HepG2 (cell line): Measurements from ENCODE around the gene DOHH. TPM values are rescaled to one million over a fixed set of nuclear protein-coding genes. Genes with fewer than 3 reads are reported as not detected.

ENCODE experiments used
- BRD4 ChIP-seq: sonication (generic); formaldehyde crosslinking; IDR thresholded peaks from 2 replicates; pipeline ENCODE4 v1.4.0; 2020; ENCODE audit warnings: missing genetic modification reagents
- CREB1 ChIP-seq, 2 experiments: fragments of 450-650 bp in 1 of 2; IDR thresholded peaks; 2 replicates each; pipeline ENCODE4 v1.6.1; 2016 to 2017; ENCODE audit warnings: control low read depth in 1 of 2, mild to moderate bottlenecking in 1 of 2, missing compliant biosample characterization in 1 of 2, missing genetic modification characterization in 1 of 2
- ERF ChIP-seq: IDR thresholded peaks from 2 replicates; pipeline ENCODE4 v1.6.1; 2018; ENCODE audit warnings: missing biosample characterization, missing genetic modification reagents
- HNRNPL ChIP-seq: fragments of 200-400 bp; formaldehyde crosslinking; IDR thresholded peaks from 2 replicates; pipeline ENCODE4 v1.6.1; 2017; ENCODE audit warnings: mild to moderate bottlenecking, low read depth, low read length
- NFKB2 ChIP-seq: sonication (generic); formaldehyde crosslinking; IDR thresholded peaks from 2 replicates; pipeline ENCODE4 v1.4.0; 2020; ENCODE audit warnings: missing genetic modification reagents, borderline replicate concordance
- NFKBIZ ChIP-seq: IDR thresholded peaks from 2 replicates; pipeline ENCODE4 v1.6.1; 2018; ENCODE audit warnings: missing genetic modification reagents, missing compliant biosample characterization
- PHF5A ChIP-seq: IDR thresholded peaks from one replicate; pipeline ENCODE4 v1.6.1; 2018; ENCODE audit warnings: low read depth, missing genetic modification reagents; ENCODE audit not compliant: unreplicated experiment
- POLR2AphosphoS2 ChIP-seq: IDR thresholded peaks from 2 replicates; pipeline ENCODE4 v1.6.1; 2011; ENCODE audit warnings: low read depth, low read length, improper control_type of control experiment
- RCOR2 ChIP-seq: IDR thresholded peaks from 2 replicates; pipeline ENCODE4 v1.6.1; 2016; ENCODE audit warnings: missing biosample characterization, missing genetic modification reagents
- RXRA ChIP-seq: sonication (generic); formaldehyde crosslinking; IDR thresholded peaks from 2 replicates; pipeline ENCODE4 v1.5.1; 2020; ENCODE audit warnings: missing genetic modification reagents
- SOX13 ChIP-seq, 3 experiments: fragments of 450-650 bp in 1 of 3; sonication (generic) in 1 of 3; formaldehyde crosslinking in 1 of 3; IDR thresholded peaks in 2 of 3; conservative IDR thresholded peaks in 1 of 3; 2 replicates each; pipeline versions ENCODE4 v1.5.0 to v1.6.1; 2016 to 2020; ENCODE audit warnings: antibody characterized with exemption in 1 of 3, mild to moderate bottlenecking in 1 of 3, missing compliant biosample characterization in 1 of 3, missing genetic modification reagents in 1 of 3, moderate library complexity in 1 of 3
- SP1 ChIP-seq, 2 experiments: fragments of 450-650 bp in 1 of 2; sonication (generic) in 1 of 2; formaldehyde crosslinking in 1 of 2; IDR thresholded peaks; 2 replicates each; pipeline versions ENCODE4 v1.4.0 to v1.6.1; 2016 to 2020; ENCODE audit warnings: missing genetic modification reagents in 1 of 2
- SRY ChIP-seq: sonication (generic); formaldehyde crosslinking; IDR thresholded peaks from 2 replicates; pipeline ENCODE4 v1.8.0; 2022; ENCODE audit warnings: mild to moderate bottlenecking, missing genetic modification reagents
- XRCC5 ChIP-seq: fragments of 200-400 bp; formaldehyde crosslinking; optimal IDR thresholded peaks from 2 replicates; pipeline ENCODE3; 2017; ENCODE audit warnings: mild to moderate bottlenecking, low read length
- ZBTB7B ChIP-seq: sonication (generic); formaldehyde crosslinking; IDR thresholded peaks from 2 replicates; pipeline ENCODE4 v1.4.0; 2020; ENCODE audit warnings: missing genetic modification reagents
- ZNF232 ChIP-seq: sonication (generic); formaldehyde crosslinking; IDR thresholded peaks from 2 replicates; pipeline ENCODE4 v1.4.0; 2020; ENCODE audit warnings: missing genetic modification reagents, borderline replicate concordance
- ZNF292 ChIP-seq: sonication (generic); formaldehyde crosslinking; IDR thresholded peaks from 2 replicates; pipeline ENCODE4 v1.8.1; 2022; ENCODE audit warnings: mild to moderate bottlenecking, low read depth, missing genetic modification reagents, borderline replicate concordance
- ZNF607 ChIP-seq: sonication (generic); formaldehyde crosslinking; IDR thresholded peaks from 2 replicates; pipeline ENCODE4 v1.5.1; 2020; ENCODE audit warnings: missing genetic modification reagents, mild to moderate bottlenecking, borderline replicate concordance
- ZNF724P ChIP-seq: sonication (generic); formaldehyde crosslinking; IDR thresholded peaks from 2 replicates; pipeline ENCODE4 v1.8.0; 2022; ENCODE audit warnings: missing genetic modification reagents, borderline replicate concordance
- ZNF788 ChIP-seq: sonication (generic); formaldehyde crosslinking; IDR thresholded peaks from 2 replicates; pipeline ENCODE4 v1.5.0; 2020; ENCODE audit warnings: mild to moderate bottlenecking, missing genetic modification reagents, borderline replicate concordance
- polyA plus RNA-seq, 8 experiments: library from polyadenylated mRNA; depleted of rRNA in 3 of 8; stranded (reverse) in 7 of 8; unstranded in 1 of 8; fragments of >200 nt; fragmentation: Illumina TruSeq in 4 of 8; extraction: Trizol in 4 of 8; gene quantifications; 2 replicates each; pipeline versions ENCODE4 v1.2.1 to v1.2.3, GENCODE V29; 2011 to 2016; ENCODE audit warnings: low read depth in 4 of 8, missing spikeins in 1 of 8, mixed read lengths in 1 of 8; ENCODE audit not compliant: insufficient read depth in 1 of 8
- total RNA-seq, 5 experiments: library from RNA; depleted of rRNA; stranded (reverse); fragments of >200 nt; fragmentation: Illumina TruSeq; extraction: Trizol; gene quantifications; 2 replicates each; pipeline ENCODE4 v1.2.3, GENCODE V29; 2016; ENCODE audit warnings: low read depth in 1 of 5
- TF ChIP-seq, protein P1 (sequence below): sonication (generic); formaldehyde crosslinking; IDR thresholded peaks from 2 replicates; pipeline ENCODE4 v1.5.1; 2020; ENCODE audit warnings: mild to moderate bottlenecking, missing genetic modification reagents, moderate library complexity
- TF ChIP-seq, protein P2 (sequence below): sonication (generic); formaldehyde crosslinking; IDR thresholded peaks from 2 replicates; pipeline ENCODE4 v1.5.0; 2020; ENCODE audit warnings: missing genetic modification reagents
- TF ChIP-seq, protein P3 (sequence below): sonication (generic); formaldehyde crosslinking; IDR thresholded peaks from 2 replicates; pipeline ENCODE4 v1.9.0; 2021; ENCODE audit warnings: missing genetic modification reagents, borderline replicate concordance
- TF ChIP-seq, protein P4 (sequence below): sonication (generic); formaldehyde crosslinking; IDR thresholded peaks from 2 replicates; pipeline ENCODE4 v1.5.0; 2020; ENCODE audit warnings: missing genetic modification reagents

DOHH gene
- total and polyA plus RNA-seq, 2 of the 13 experiments (the other 11 are each of a cell fraction or from before 2014, with no cell fraction given): 3.5 to 13.7 TPM

DNA sequence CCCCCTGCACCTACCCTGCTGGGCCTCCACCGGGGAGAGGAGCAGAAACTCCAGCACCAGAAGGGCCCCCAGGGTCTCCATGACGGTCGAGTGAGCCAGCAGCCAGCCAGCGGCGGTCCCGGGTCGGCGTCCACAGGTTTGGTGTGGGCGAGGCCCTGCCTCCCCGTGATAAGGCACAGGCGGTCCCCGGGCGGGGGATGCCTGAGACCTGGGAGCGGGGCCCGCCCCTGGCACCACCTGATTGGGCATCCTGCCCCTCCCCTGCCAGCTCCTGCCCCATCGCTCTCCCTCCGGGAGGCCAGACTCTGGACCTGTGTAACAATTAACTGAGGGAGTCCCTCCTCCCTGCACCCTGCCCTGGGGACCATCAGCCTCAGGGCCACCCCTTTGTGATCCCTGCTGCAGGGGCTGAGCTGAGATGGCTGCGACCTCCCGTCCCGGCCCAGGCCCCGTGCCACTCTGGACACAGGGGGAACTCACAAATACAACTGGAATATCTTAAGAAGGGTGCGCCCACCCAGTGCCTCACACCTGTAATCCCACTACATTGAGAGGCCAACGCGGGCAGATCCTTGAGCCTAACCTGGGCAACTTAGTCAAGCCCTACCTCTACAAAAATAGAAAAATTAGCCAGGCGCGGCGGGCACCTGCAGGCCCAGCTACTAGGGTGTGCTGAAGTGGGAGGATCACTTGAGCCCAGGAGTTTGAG, 19.9 kb downstream of the DOHH start, which contains the start of gene SMIM24 (continued):
- TF ChIP-seq CREB1 (IDR thresholded peaks at IDR 0.05): no peak
- no peak for TF ChIP-seq CREB1 (CRISPR knock-in tag; IDR thresholded peaks at IDR 0.05)
- TF ChIP-seq, protein P1, sequence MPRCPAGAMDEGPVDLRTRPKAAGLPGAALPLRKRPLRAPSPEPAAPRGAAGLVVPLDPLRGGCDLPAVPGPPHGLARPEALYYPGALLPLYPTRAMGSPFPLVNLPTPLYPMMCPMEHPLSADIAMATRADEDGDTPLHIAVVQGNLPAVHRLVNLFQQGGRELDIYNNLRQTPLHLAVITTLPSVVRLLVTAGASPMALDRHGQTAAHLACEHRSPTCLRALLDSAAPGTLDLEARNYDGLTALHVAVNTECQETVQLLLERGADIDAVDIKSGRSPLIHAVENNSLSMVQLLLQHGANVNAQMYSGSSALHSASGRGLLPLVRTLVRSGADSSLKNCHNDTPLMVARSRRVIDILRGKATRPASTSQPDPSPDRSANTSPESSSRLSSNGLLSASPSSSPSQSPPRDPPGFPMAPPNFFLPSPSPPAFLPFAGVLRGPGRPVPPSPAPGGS (CRISPR knock-in tag): 0 out of 2 replicates have a peak, but pooled peaks have one; percentile 20
- no peak for TF ChIP-seq XRCC5
- no peak; the same call in none of the 2 replicates for TF ChIP-seq ZBTB7B (CRISPR knock-in tag)
- TF ChIP-seq POLR2AphosphoS2: no peak
- TF ChIP-seq HNRNPL: peak; percentile 98
- TF ChIP-seq ERF (CRISPR knock-in tag): peak; percentile 35; the same call in 1 of the 2 replicates
- TF ChIP-seq, protein P2, sequence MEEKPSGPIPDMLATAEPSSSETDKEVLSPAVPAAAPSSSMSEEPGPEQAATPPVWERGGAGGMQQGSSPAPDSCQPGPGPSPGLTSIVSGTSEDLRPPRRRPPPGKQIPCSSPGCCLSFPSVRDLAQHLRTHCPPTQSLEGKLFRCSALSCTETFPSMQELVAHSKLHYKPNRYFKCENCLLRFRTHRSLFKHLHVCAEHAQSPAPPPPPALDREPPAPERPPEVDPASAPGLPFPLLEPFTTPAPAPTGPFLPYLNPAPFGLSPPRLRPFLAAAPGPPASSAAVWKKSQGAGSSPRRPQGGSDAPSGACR (CRISPR knock-in tag): peak; percentile 44; the same call in 1 of the 2 replicates
- 0 out of 2 replicates have a peak, but pooled peaks have one; percentile 25 for TF ChIP-seq ZNF724P
- peak; percentile 81 for TF ChIP-seq PHF5A (CRISPR knock-in tag)
- no peak for TF ChIP-seq SOX13 (IDR thresholded peaks at IDR 0.05)
- peak in 1 of 2 experiments; percentile 47; a peak in 1 of 4 replicates for TF ChIP-seq SOX13 (CRISPR knock-in tag; conservative IDR thresholded peaks at IDR 0.05 in 1 of 2, IDR thresholded peaks at IDR 0.05 in 1 of 2)
- 0 out of 2 replicates have a peak, but pooled peaks have one; percentile 47 for TF ChIP-seq BRD4 (CRISPR knock-in tag)
- peak; percentile 23; the same call in 1 of the 2 replicates for TF ChIP-seq ZNF232 (CRISPR knock-in tag)
- 0 out of 2 replicates have a peak, but pooled peaks have one; percentile 26 for TF ChIP-seq RCOR2 (CRISPR knock-in tag)
- TF ChIP-seq SP1 (IDR thresholded peaks at IDR 0.05): no peak
- TF ChIP-seq SP1 (CRISPR knock-in tag; IDR thresholded peaks at IDR 0.05): peak; percentile 29; the same call in 1 of the 2 replicates
- no peak for TF ChIP-seq NFKBIZ (CRISPR knock-in tag)
- peak; percentile 46; the same call in 1 of the 2 replicates for TF ChIP-seq ZNF788 (CRISPR knock-in tag)
- peak; percentile 55 for TF ChIP-seq RXRA (CRISPR knock-in tag)
- peak; percentile 91 for TF ChIP-seq ZNF292
- TF ChIP-seq, protein P3, sequence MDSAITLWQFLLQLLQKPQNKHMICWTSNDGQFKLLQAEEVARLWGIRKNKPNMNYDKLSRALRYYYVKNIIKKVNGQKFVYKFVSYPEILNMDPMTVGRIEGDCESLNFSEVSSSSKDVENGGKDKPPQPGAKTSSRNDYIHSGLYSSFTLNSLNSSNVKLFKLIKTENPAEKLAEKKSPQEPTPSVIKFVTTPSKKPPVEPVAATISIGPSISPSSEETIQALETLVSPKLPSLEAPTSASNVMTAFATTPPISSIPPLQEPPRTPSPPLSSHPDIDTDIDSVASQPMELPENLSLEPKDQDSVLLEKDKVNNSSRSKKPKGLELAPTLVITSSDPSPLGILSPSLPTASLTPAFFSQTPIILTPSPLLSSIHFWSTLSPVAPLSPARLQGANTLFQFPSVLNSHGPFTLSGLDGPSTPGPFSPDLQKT (CRISPR knock-in tag): no peak
- TF ChIP-seq ZNF607 (CRISPR knock-in tag): 0 out of 2 replicates have a peak, but pooled peaks have one; percentile 32
- TF ChIP-seq, protein P4, sequence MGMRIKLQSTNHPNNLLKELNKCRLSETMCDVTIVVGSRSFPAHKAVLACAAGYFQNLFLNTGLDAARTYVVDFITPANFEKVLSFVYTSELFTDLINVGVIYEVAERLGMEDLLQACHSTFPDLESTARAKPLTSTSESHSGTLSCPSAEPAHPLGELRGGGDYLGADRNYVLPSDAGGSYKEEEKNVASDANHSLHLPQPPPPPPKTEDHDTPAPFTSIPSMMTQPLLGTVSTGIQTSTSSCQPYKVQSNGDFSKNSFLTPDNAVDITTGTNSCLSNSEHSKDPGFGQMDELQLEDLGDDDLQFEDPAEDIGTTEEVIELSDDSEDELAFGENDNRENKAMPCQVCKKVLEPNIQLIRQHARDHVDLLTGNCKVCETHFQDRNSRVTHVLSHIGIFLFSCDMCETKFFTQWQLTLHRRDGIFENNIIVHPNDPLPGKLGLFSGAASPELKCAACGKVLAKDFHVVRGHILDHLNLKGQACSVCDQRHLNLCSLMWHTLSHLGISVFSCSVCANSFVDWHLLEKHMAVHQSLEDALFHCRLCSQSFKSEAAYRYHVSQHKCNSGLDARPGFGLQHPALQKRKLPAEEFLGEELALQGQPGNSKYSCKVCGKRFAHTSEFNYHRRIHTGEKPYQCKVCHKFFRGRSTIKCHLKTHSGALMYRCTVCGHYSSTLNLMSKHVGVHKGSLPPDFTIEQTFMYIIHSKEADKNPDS (CRISPR knock-in tag): no peak; the same call in 1 of the 2 replicates
- 0 out of 2 replicates have a peak, but pooled peaks have one; percentile 16 for TF ChIP-seq NFKB2 (CRISPR knock-in tag)
- no peak for TF ChIP-seq SRY (CRISPR knock-in tag)
